MM.1S (cell line): ENCODE data around the gene MPRIP.

ENCODE experiments used
- DNase-seq: peaks from one replicate; pipeline ENCODE4 v3.0.0-alpha.2; 2015
- H2AFZ ChIP-seq: fragments of 300-600 bp; sonication (generic); 2 replicates; pipeline ENCODE4 v1.6.0; 2016; ENCODE audit warnings: antibody characterized with exemption, low read length
- H3F3A ChIP-seq: fragments of 300-600 bp; sonication (generic); 2 replicates; pipeline ENCODE4 v1.6.1; 2016; ENCODE audit warnings: mild to moderate bottlenecking, antibody characterized with exemption, low read length, moderate library complexity, mixed read lengths; ENCODE audit not compliant: insufficient read depth
- H3K27ac ChIP-seq: fragments of 300-600 bp; sonication (generic); 2 replicates; pipeline ENCODE4 v1.5.1; 2016; ENCODE audit warnings: mild to moderate bottlenecking, low read length
- H3K27me3 ChIP-seq: fragments of 300-600 bp; sonication (generic); replicated peaks from 2 replicates; pipeline ENCODE4 v1.6.0; 2016; ENCODE audit warnings: low read length; ENCODE audit not compliant: insufficient read depth
- H3K36me3 ChIP-seq: fragments of 300-600 bp; sonication (generic); replicated peaks from 2 replicates; pipeline ENCODE4 v1.6.1; 2016; ENCODE audit warnings: mild to moderate bottlenecking, low read length, mixed read lengths; ENCODE audit not compliant: insufficient read depth
- H3K4me1 ChIP-seq: fragments of 300-600 bp; sonication (generic); 2 replicates; pipeline ENCODE4 v1.6.1; 2016; ENCODE audit warnings: low read length, mixed read lengths
- H3K4me2 ChIP-seq: fragments of 300-600 bp; sonication (generic); 2 replicates; pipeline ENCODE4 v1.6.0; 2016; ENCODE audit warnings: low read depth, low read length
- H3K4me3 ChIP-seq: fragments of 300-600 bp; sonication (generic); 2 replicates; pipeline ENCODE4 v1.5.1; 2016; ENCODE audit warnings: low read length, mixed read lengths
- H3K79me2 ChIP-seq: fragments of 300-600 bp; sonication (generic); 2 replicates; pipeline ENCODE4 v1.6.1; 2016; ENCODE audit warnings: mixed run types, low read length, mixed read lengths
- H3K9ac ChIP-seq: fragments of 300-600 bp; sonication (generic); 2 replicates; pipeline ENCODE4 v1.6.1; 2016; ENCODE audit warnings: low read length, mixed read lengths
- H3K9me2 ChIP-seq: fragments of 300-600 bp; sonication (generic); replicated peaks from 2 replicates; pipeline ENCODE4 v1.6.1; 2016; ENCODE audit warnings: mild to moderate bottlenecking, low read length, mixed read lengths; ENCODE audit not compliant: insufficient read depth
- H3K9me3 ChIP-seq: fragments of 300-600 bp; sonication (generic); replicated peaks from 2 replicates; pipeline ENCODE4 v1.6.1; 2016; ENCODE audit warnings: mild to moderate bottlenecking, low read length, mixed read lengths; ENCODE audit not compliant: insufficient read depth
- H4K20me1 ChIP-seq: fragments of 300-600 bp; sonication (generic); 2 replicates; pipeline ENCODE4 v1.6.1; 2016; ENCODE audit warnings: mild to moderate bottlenecking, low read length, moderate library complexity, mixed read lengths; ENCODE audit not compliant: insufficient read depth
- EZH2 ChIP-seq: fragments of 300-600 bp; sonication (generic); optimal IDR thresholded peaks from 2 replicates; pipeline ENCODE3; 2017; ENCODE audit warnings: low read depth, mild to moderate bottlenecking, antibody characterized with exemption, low read length, mixed read lengths
- EZH2phosphoT487 ChIP-seq: fragments of 300-600 bp; sonication (generic); IDR thresholded peaks from 2 replicates; pipeline ENCODE4 v1.6.1; 2018; ENCODE audit warnings: antibody characterized with exemption, low read length
- TF ChIP-seq, protein P1 (sequence below): fragments of 300-600 bp; sonication (generic); IDR thresholded peaks from 2 replicates; pipeline ENCODE4 v1.5.1; 2016; ENCODE audit warnings: antibody characterized with exemption, low read length, mixed read lengths

The MPRIP gene

DNA sequence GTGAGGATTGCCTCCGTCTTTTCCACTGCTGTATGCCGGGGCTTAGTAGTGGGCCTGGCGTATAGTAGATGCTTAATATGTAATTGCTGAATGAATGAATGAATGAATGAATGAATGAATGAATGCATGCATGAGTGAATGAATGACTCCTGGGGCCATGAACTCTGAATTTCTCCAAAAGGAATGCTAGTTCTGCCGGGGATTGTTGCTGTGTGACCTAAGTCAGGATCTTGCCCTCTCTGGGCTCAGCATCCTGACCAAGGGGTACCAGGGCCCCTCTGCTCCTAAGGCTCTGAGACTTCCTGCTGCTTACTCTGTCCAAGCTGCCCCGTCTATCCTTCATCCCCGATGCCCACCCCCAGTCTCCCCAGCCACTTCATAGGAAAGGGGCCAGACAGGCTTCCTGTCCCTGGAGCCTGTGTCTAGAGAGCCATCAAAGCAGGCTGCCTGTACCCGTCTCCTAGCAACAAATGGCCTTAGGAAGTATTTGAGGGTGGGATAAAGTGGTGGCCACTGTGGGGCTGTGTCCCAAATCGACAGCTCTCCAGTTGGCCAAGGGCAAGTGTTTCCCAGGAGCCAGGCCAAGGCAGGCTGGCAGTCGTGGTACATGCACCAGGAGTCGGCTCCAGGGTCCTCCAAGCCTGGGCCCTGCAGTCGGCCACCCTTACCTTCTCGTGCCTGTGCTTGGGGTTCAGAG lies 11.6 kb upstream of the MPRIP start:
- H3F3A ChIP-seq, result no peaks in the 10 kb centered on the region
- no peaks in the 10 kb centered on the region for H4K20me1 ChIP-seq
- H3K9me3 ChIP-seq, result no peaks in the 10 kb centered on the region
- no peaks in the 10 kb centered on the region for H3K27me3 ChIP-seq
- no peak for TF ChIP-seq EZH2phosphoT487
- H3K79me2 ChIP-seq, result no peaks in the 10 kb centered on the region
- no peaks in the 10 kb centered on the region for H3K9me2 ChIP-seq
- no peak overlapping the region for H3K4me2 ChIP-seq
- no peak overlapping the region for H2AFZ ChIP-seq
- H3K36me3 ChIP-seq, result no peaks in the 10 kb centered on the region
- no peak overlapping the region for H3K27ac ChIP-seq
- no peak for DNase-seq
- no peak overlapping the region for H3K4me3 ChIP-seq
- H3K9ac ChIP-seq, result no peak overlapping the region
- H3K4me1 ChIP-seq, result no peaks in the 10 kb centered on the region

DNA sequence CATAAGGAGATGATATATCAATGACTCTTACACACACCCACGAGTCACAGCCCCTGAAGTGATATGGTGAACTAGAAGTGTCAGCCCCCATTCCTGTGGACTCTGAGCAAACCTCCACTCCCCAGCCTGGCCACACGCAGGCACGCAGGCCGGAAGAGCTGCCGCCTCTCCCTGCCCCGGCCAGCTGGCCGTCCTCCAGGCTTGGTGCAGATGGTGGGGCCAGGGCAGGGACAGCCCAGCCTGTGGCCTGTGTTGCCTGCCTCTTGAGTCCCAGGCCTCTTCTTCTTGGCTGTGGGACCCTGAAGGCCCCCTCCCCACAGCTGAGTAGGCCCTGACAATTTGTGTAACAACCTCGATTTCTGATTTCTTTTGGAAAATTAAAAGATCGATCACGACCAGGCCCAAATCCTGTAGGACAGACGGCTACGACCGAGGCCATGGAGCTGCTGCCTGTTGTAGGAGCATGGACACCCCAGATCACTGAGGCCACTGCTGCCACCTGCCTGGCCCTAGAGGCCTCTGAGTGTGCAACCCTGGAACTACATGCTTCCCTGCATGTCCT lies 10.0 kb upstream of the MPRIP start:
- TF ChIP-seq EZH2, result no peak
- no peak for TF ChIP-seq EZH2phosphoT487
- TF ChIP-seq, protein P1, sequence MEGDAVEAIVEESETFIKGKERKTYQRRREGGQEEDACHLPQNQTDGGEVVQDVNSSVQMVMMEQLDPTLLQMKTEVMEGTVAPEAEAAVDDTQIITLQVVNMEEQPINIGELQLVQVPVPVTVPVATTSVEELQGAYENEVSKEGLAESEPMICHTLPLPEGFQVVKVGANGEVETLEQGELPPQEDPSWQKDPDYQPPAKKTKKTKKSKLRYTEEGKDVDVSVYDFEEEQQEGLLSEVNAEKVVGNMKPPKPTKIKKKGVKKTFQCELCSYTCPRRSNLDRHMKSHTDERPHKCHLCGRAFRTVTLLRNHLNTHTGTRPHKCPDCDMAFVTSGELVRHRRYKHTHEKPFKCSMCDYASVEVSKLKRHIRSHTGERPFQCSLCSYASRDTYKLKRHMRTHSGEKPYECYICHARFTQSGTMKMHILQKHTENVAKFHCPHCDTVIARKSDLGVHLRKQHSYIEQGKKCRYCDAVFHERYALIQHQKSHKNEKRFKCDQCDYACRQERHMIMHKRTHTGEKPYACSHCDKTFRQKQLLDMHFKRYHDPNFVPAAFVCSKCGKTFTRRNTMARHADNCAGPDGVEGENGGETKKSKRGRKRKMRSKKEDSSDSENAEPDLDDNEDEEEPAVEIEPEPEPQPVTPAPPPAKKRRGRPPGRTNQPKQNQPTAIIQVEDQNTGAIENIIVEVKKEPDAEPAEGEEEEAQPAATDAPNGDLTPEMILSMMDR, result no peak
- H3K9me3 ChIP-seq, result no peaks in the 10 kb centered on the region
- no peaks in the 10 kb centered on the region for H3K79me2 ChIP-seq
- no peak overlapping the region for H3K9ac ChIP-seq
- DNase-seq, result no peak
- H3K4me3 ChIP-seq, result no peak overlapping the region
- H3K36me3 ChIP-seq, result no peaks in the 10 kb centered on the region
- no peak overlapping the region for H2AFZ ChIP-seq
- no peak overlapping the region for H3K4me2 ChIP-seq
- H3K27ac ChIP-seq, result no peak overlapping the region
- H3K4me1 ChIP-seq, result no peaks in the 10 kb centered on the region
- H3F3A ChIP-seq, result no peaks in the 10 kb centered on the region
- no peaks in the 10 kb centered on the region for H3K27me3 ChIP-seq
- no peaks in the 10 kb centered on the region for H4K20me1 ChIP-seq
- H3K9me2 ChIP-seq, result no peaks in the 10 kb centered on the region

DNA sequence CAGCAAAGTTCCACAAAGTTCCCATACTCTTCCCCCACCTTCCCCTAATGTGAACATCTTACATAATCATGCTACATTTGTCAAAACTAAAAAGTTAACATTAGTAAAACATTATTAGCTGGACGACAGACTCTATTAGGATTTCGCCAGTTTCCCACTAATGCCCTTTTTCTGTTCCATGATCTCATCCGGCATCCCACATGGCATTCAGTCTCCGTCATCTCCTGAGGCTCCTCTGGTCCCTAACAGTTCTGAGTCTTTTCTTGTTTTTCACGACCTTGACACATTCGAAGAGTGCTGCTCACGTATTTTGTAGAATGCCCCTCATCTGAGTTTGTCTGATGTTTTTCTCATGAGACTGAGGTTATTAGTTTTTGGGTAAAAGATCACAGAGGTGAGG lies 8.8 kb upstream of the MPRIP start:
- no peaks in the 10 kb centered on the region for H3K4me1 ChIP-seq

More for the DNA sequence above, 8.8 kb upstream of the MPRIP start:
- H3K9ac ChIP-seq, result no peak overlapping the region
- H3K79me2 ChIP-seq, result no peaks in the 10 kb centered on the region
- H3K4me2 ChIP-seq, result no peak overlapping the region
- H3K9me2 ChIP-seq, result no peaks in the 10 kb centered on the region
- H2AFZ ChIP-seq, result no peak overlapping the region
- H3K9me3 ChIP-seq, result no peaks in the 10 kb centered on the region
- H3K27ac ChIP-seq, result no peak overlapping the region
- no peaks in the 10 kb centered on the region for H4K20me1 ChIP-seq
- H3K36me3 ChIP-seq, result no peaks in the 10 kb centered on the region
- DNase-seq, result no peak
- no peaks in the 10 kb centered on the region for H3F3A ChIP-seq
- no peak overlapping the region for H3K4me3 ChIP-seq
- H3K27me3 ChIP-seq, result no peaks in the 10 kb centered on the region
- TF ChIP-seq EZH2, result no peak
- no peak for TF ChIP-seq EZH2phosphoT487
- TF ChIP-seq, protein P1, result no peak
